HCT116 (cell line): ENCODE results near the gene ARMCX5. TPM values are rescaled to one million over a fixed set of nuclear protein-coding genes. Genes with fewer than 3 reads are reported as not detected.

Source experiments
- ATAC-seq: fragments of 200-7000 bp; cut with Tn5 transposase; 2 replicates; pipeline ENCODE4 v1.9.1; 2020; ENCODE audit warnings: mild to moderate bottlenecking, moderate library complexity
- BruUV-seq: library from RNA; stranded (reverse); fragments of 400-500 nt; replicated peaks from 2 replicates; lab custom pipeline; 2021; lab: Mats Ljungman, UMichigan
- CTCF ChIA-PET: fragments of 300-600 bp; sonication (Branson Sonifier 250); formaldehyde crosslinking; loops from one replicate; lab custom pipeline; 2021; ENCODE audit warnings: antibody characterized with exemption; lab: Charles Lee
- POLR2A ChIA-PET: fragments of 300-600, 350-600 bp; sonication (Branson Sonifier 250); formaldehyde crosslinking; loops from one replicate; lab custom pipeline; 2021; ENCODE audit warnings: antibody characterized with exemption; lab: Charles Lee
- RAD21 ChIA-PET, 2 experiments: fragments of 300-600 bp; sonication (Branson Sonifier 250); formaldehyde crosslinking; loops; one replicate each; lab custom pipeline; 2023; ENCODE audit warnings: low total read pairs in 2 of 2; ENCODE audit not compliant: uncharacterized antibody in 2 of 2, unreplicated experiment in 2 of 2, low non-redundant PET in 1 of 2; lab: Charles Lee
- DNase-seq: peaks from one replicate; pipeline ENCODE4 v3.0.0-alpha.2; 2010; ENCODE audit warnings: low read depth, low spot score
- H2AFZ ChIP-seq: fragments of 200-600 bp; shearing (Covaris generic), sonication (generic); 2 replicates; pipeline ENCODE4 v1.6.1; 2017; ENCODE audit warnings: low read depth, mixed run types, mixed read lengths, antibody characterized with exemption, low read length; ENCODE audit not compliant: poor library complexity, severe bottlenecking
- H3K27ac ChIP-seq: 2 replicates; pipeline ENCODE4 v1.5.1; 2012; ENCODE audit warnings: low read depth, low read length
- H3K27me3 ChIP-seq: fragments of 200-600 bp; sonication (generic); 2 replicates; pipeline ENCODE4 v1.6.1; 2016; ENCODE audit warnings: mixed run types, low read length, mixed read lengths; ENCODE audit not compliant: insufficient read depth
- H3K36me3 ChIP-seq, 2 experiments: fragments of 200-500 bp in 1 of 2; fragments of 200-600 bp in 1 of 2; sonication (Bioruptor generic) in 1 of 2; sonication (generic) in 1 of 2; 2 replicates each; pipeline versions ENCODE4 v1.5.1 to v1.6.1; 2014 to 2016; ENCODE audit warnings: low read length in 2 of 2, inconsistent platforms in 1 of 2, mixed read lengths in 1 of 2, mixed run types in 1 of 2; ENCODE audit not compliant: insufficient read depth in 2 of 2, control insufficient read depth in 1 of 2
- H3K4me1 ChIP-seq, 2 experiments: fragments of 200-600 bp in 1 of 2; sonication (generic) in 1 of 2; 2 replicates each; pipeline versions ENCODE4 v1.5.1 to v1.6.1; 2012 to 2017; ENCODE audit warnings: low read length in 2 of 2, inconsistent platforms in 1 of 2, mild to moderate bottlenecking in 1 of 2, mixed read lengths in 1 of 2, mixed run types in 1 of 2, moderate library complexity in 1 of 2; ENCODE audit not compliant: insufficient read depth in 2 of 2, control insufficient read depth in 1 of 2
- H3K4me2 ChIP-seq: fragments of 200-600 bp; sonication (generic); 2 replicates; pipeline ENCODE4 v1.6.1; 2017; ENCODE audit warnings: mixed run types, low read length, mixed read lengths
- H3K4me3 ChIP-seq, 2 experiments: fragments of 200-600 bp in 1 of 2; sonication (generic) in 1 of 2; replicated peaks in 1 of 2; 2 replicates each; pipeline ENCODE4 v1.5.1; 2011 to 2016; ENCODE audit warnings: low read length in 2 of 2, control low read depth in 1 of 2, low read depth in 1 of 2, mild to moderate bottlenecking in 1 of 2, mixed read lengths in 1 of 2, mixed run types in 1 of 2
- H3K79me2 ChIP-seq: fragments of 200-600 bp; sonication (generic); 2 replicates; pipeline ENCODE4 v1.6.1; 2017; ENCODE audit warnings: mild to moderate bottlenecking, mixed run types, low read length, moderate library complexity, mixed read lengths; ENCODE audit not compliant: insufficient read depth
- H3K9ac ChIP-seq: fragments of 200-600 bp; sonication (generic); 2 replicates; pipeline ENCODE4 v1.6.1; 2016; ENCODE audit warnings: low read length, mixed read lengths
- H3K9me2 ChIP-seq: fragments of 200-600 bp; sonication (generic), shearing (Covaris generic); 2 replicates; pipeline ENCODE4 v1.6.1; 2017; ENCODE audit warnings: mixed run types, mild to moderate bottlenecking, moderate library complexity; ENCODE audit not compliant: insufficient read depth
- H3K9me3 ChIP-seq, 2 experiments: fragments of 200-500 bp in 1 of 2; fragments of 200-600 bp in 1 of 2; sonication (Bioruptor generic) in 1 of 2; sonication (generic) in 1 of 2; 2 replicates each; pipeline ENCODE4 v1.6.1; 2014 to 2017; ENCODE audit warnings: low read length in 2 of 2, mixed read lengths in 2 of 2, inconsistent platforms in 1 of 2, low read depth in 1 of 2, mild to moderate bottlenecking in 1 of 2, mixed run types in 1 of 2, moderate library complexity in 1 of 2; ENCODE audit not compliant: control insufficient read depth in 1 of 2, insufficient read depth in 1 of 2
- H4K20me1 ChIP-seq: fragments of 200-600 bp; sonication (generic), shearing (Covaris generic); 2 replicates; pipeline ENCODE4 v1.6.1; 2017; ENCODE audit warnings: mixed run types, mild to moderate bottlenecking, moderate library complexity; ENCODE audit not compliant: insufficient read depth
- CTCF ChIP-seq, 3 experiments: fragments of 200-600 bp in 1 of 3; sonication (generic) in 1 of 3; IDR thresholded peaks in 2 of 3; conservative IDR thresholded peaks in 1 of 3; 2 replicates each; pipeline ENCODE4 v1.5.1; 2012 to 2017; ENCODE audit warnings: low read depth in 2 of 3, low read length in 2 of 3, antibody characterized with exemption in 1 of 3, borderline replicate concordance in 1 of 3, control low read depth in 1 of 3, mild to moderate bottlenecking in 1 of 3, mixed read lengths in 1 of 3, mixed run types in 1 of 3, moderate library complexity in 1 of 3; ENCODE audit not compliant: insufficient read depth in 1 of 3
- EGR1 ChIP-seq: IDR thresholded peaks from 2 replicates; pipeline ENCODE4 v1.6.1; 2012; ENCODE audit warnings: low read depth
- EZH2phosphoT487 ChIP-seq: fragments of 200-600 bp; IDR thresholded peaks from 2 replicates; pipeline ENCODE4 v1.6.1; 2018; ENCODE audit warnings: antibody characterized with exemption, borderline replicate concordance
- FOSL1 ChIP-seq: IDR thresholded peaks from 2 replicates; pipeline ENCODE4 v1.6.1; 2012; ENCODE audit warnings: low read depth
- JUND ChIP-seq: IDR thresholded peaks from 2 replicates; pipeline ENCODE4 v1.6.1; 2012
- POLR2A ChIP-seq: IDR thresholded peaks from 2 replicates; pipeline ENCODE4 v1.7.0; 2011; ENCODE audit warnings: borderline replicate concordance; ENCODE audit not compliant: insufficient read depth, insufficient read length; ENCODE audit errors: extremely low read depth
- SP1 ChIP-seq: IDR thresholded peaks from 2 replicates; pipeline ENCODE4 v1.6.1; 2012; ENCODE audit warnings: low read depth
- TCF7L2 ChIP-seq: IDR thresholded peaks from 2 replicates; pipeline ENCODE4 v1.7.0; 2011; ENCODE audit warnings: borderline replicate concordance, inconsistent platforms; ENCODE audit not compliant: insufficient read depth, insufficient read length; ENCODE audit errors: extremely low read depth
- YY1 ChIP-seq: IDR thresholded peaks from 2 replicates; pipeline ENCODE4 v1.6.1; 2011; ENCODE audit warnings: low read length, low read depth, moderate library complexity, mild to moderate bottlenecking; ENCODE audit not compliant: insufficient replicate concordance; ENCODE audit errors: extremely low read depth
- ZBTB33 ChIP-seq: IDR thresholded peaks from 2 replicates; pipeline ENCODE4 v1.6.1; 2011; ENCODE audit warnings: mild to moderate bottlenecking, low read length, moderate library complexity; ENCODE audit not compliant: insufficient replicate concordance; ENCODE audit errors: extremely low read depth
- ZNF274 ChIP-seq: fragments of 200-500 bp; sonication (Bioruptor generic); IDR thresholded peaks from 2 replicates; pipeline ENCODE4 v1.6.1; 2014; ENCODE audit warnings: mild to moderate bottlenecking, low read depth, low read length, inconsistent platforms
- intact Hi-C: fragments of 100-400 bp; cut with micrococcal nuclease; formaldehyde crosslinking; loops from 2 replicates; pipeline ENCODE4 v1.10.0; 2022
- total RNA-seq: library from RNA; stranded (reverse); gene quantifications from one replicate; pipeline ENCODE4 v1.2.1, GENCODE V29; 2021; ENCODE audit not compliant: unreplicated experiment

The ARMCX5 gene
- total RNA-seq, 1 experiment from 2014 or later, result 11.7 TPM

GRCh38 chrX:102593367-102593766, 5.9 kb upstream of the ARMCX5 start:
- Histone ChIP-seq H3K9me2 (no peaks in the 10 kb centered on the region), H3K36me3 (no peaks in the 10 kb centered on the region)
- ChIA-PET CTCF (no interaction called here), POLR2A (no interaction called here)
- no peak for ATAC-seq
- TF ChIP-seq JUND (no peak), YY1 (no peak), TCF7L2 (no peak), CTCF (IDR thresholded peaks at IDR 0.05 in 2 of 3, conservative IDR thresholded peaks at IDR 0.05 in 1 of 3; ENCODE audit: borderline replicate concordance in 1 of 3, insufficient read depth in 1 of 3, low read depth in 2 of 3, low read length in 2 of 3) (no peak), POLR2A (no peak), SP1 (no peak), FOSL1 (no peak), ZBTB33 (no peak), ZNF274 (no peak), EZH2phosphoT487 (no peak), EGR1 (no peak)
- TF ChIP-seq, all 23 proteins: peak for 0
- H2AFZ ChIP-seq, result no peak overlapping the region
- H3K4me3 ChIP-seq, result no peak overlapping the region
- RAD21 ChIA-PET, result no interaction called here
- no peak overlapping the region for H3K9ac ChIP-seq
- no peaks in the 10 kb centered on the region for H3K9me3 ChIP-seq
- H3K4me2 ChIP-seq, result no peak overlapping the region
- no peaks in the 10 kb centered on the region for H3K79me2 ChIP-seq
- no TSS peak for BruUV-seq
- no peak overlapping the region for H3K27ac ChIP-seq
- DNase-seq, result no peak
- intact Hi-C loops, result no loop called here
- H3K27me3 ChIP-seq, result no peaks in the 10 kb centered on the region
- H4K20me1 ChIP-seq, result no peaks in the 10 kb centered on the region
- H3K4me1 ChIP-seq, result no peaks in the 10 kb centered on the region
